Measurements from ENCODE around the gene PPP1R14B. TPM values are rescaled to one million over a fixed set of nuclear protein-coding genes. Genes with fewer than 3 reads are reported as not detected.

Gene PPP1R14B
- total and polyA plus RNA-seq, 4 donors: 24.2 to 57.6 (median 38.3) TPM

GRCh38 chr11:64284048-64284961 is 37.6 kb upstream of the PPP1R14B start, which contains the start of gene BAD:
BAD (minus strand) TSS chr11:64284665; CDS start chr11:64284368, 297 bp downstream.
- no peaks in the 10 kb centered on the region for H3K9me3 ChIP-seq (ENCODE audit: control insufficient read depth in 4 of 4, low read length in 3 of 4)
- DNase-seq (ENCODE audit: low spot score): peak; percentile 97
- peak within 1 kb of the TSS; percentile 94 to 99 for H3K27ac ChIP-seq (ENCODE audit: low read depth in 1 of 2, low read length in 2 of 2)
- peaks cover 2 to 32% (median 23%) of the 10 kb centered on the region in 4 donors for H3K4me1 ChIP-seq (ENCODE audit: control insufficient read depth in 4 of 4, insufficient read depth in 4 of 4, low read length in 3 of 4)
- H3K36me3 ChIP-seq (ENCODE audit: control insufficient read depth in 4 of 4, insufficient read depth in 3 of 4, low read depth in 1 of 4, low read length in 3 of 4): peaks cover 0 to 4% (median 0%) of the 10 kb centered on the region in 4 donors
- WGBS: 3% methylated on average over 44 of the region's 44 CpGs
- H3K4me3 ChIP-seq (ENCODE audit: low read depth in 1 of 3, low read length in 3 of 3): peak within 1 kb of the TSS; percentile 69 to 87 (median 87)
- H3K9ac ChIP-seq (ENCODE audit: low read depth in 1 of 2, low read length in 2 of 2): peak within 1 kb of the TSS; percentile 81 to 83
- TF ChIP-seq FOXA1 (IDR thresholded peaks at IDR 0.05) (no peak), JUND (IDR thresholded peaks at IDR 0.05) (no peak), ATF3 (IDR thresholded peaks at IDR 0.05) (no peak), YY1 (IDR thresholded peaks at IDR 0.05) (no peak), HNF4A (conservative IDR thresholded peaks at IDR 0.05) (peak; percentile 5 to 25), CTCF (IDR thresholded peaks at IDR 0.05; ENCODE audit: low read depth, low read length, missing input control) (no peak), NR2F2 (IDR thresholded peaks at IDR 0.05) (peak; percentile 69), RAD21 (IDR thresholded peaks at IDR 0.05) (no peak), RXRA (IDR thresholded peaks at IDR 0.05) (peak; percentile 85 to 92), SP1 (IDR thresholded peaks at IDR 0.05) (peak; percentile 74), GABPA (IDR thresholded peaks at IDR 0.05 in 1 of 2, conservative IDR thresholded peaks at IDR 0.05 in 1 of 2) (peak in 1 of 2 donors; percentile 63)
- H3K27me3 ChIP-seq (ENCODE audit: control insufficient read depth in 4 of 4, insufficient read depth in 4 of 4, low read length in 3 of 4): no peaks in the 10 kb centered on the region

- Histone ChIP-seq H3K9me3 (ENCODE audit: control insufficient read depth in 4 of 4, low read length in 3 of 4) (no peaks in the 10 kb centered on the region), H3K27ac (ENCODE audit: low read depth in 1 of 2, low read length in 2 of 2) (no peak overlapping the region), H3K27me3 (ENCODE audit: control insufficient read depth in 4 of 4, insufficient read depth in 4 of 4, low read length in 3 of 4) (no peaks in the 10 kb centered on the region), H3K4me1 (ENCODE audit: control insufficient read depth in 4 of 4, insufficient read depth in 4 of 4, low read length in 3 of 4) (peaks cover 2 to 27% (median 23%) of the 10 kb centered on the region in 4 donors), H3K36me3 (ENCODE audit: control insufficient read depth in 4 of 4, insufficient read depth in 3 of 4, low read depth in 1 of 4, low read length in 3 of 4) (peaks cover 0 to 11% (median 4%) of the 10 kb centered on the region in 4 donors), H3K4me3 (ENCODE audit: low read depth in 1 of 3, low read length in 3 of 3) (no peak overlapping the region), H3K9ac (ENCODE audit: low read depth in 1 of 2, low read length in 2 of 2) (peak overlapping the region in 1 of 2 donors; percentile 3)
- 93% methylated on average over 3 of the region's 3 CpGs for WGBS
- TF ChIP-seq MAX (IDR thresholded peaks at IDR 0.05) (no peak), EGR1 (IDR thresholded peaks at IDR 0.05; ENCODE audit: low read depth in 2 of 2) (no peak), TAF1 (conservative IDR thresholded peaks at IDR 0.05) (no peak), HNF4A (conservative IDR thresholded peaks at IDR 0.05) (no peak), SP1 (IDR thresholded peaks at IDR 0.05) (no peak), FOXA1 (IDR thresholded peaks at IDR 0.05) (no peak), RXRA (IDR thresholded peaks at IDR 0.05) (no peak), JUND (IDR thresholded peaks at IDR 0.05) (no peak), ATF3 (IDR thresholded peaks at IDR 0.05) (no peak), ZBTB33 (IDR thresholded peaks at IDR 0.05) (no peak), YY1 (IDR thresholded peaks at IDR 0.05) (no peak)
- no peak for DNase-seq (ENCODE audit: low spot score)
These were observed 36.3 kb upstream of the PPP1R14B start for GRCh38 chr11:64283092-64283491.
